Measurements from ENCODE around the gene FOXM1.

Gene FOXM1

DNA sequence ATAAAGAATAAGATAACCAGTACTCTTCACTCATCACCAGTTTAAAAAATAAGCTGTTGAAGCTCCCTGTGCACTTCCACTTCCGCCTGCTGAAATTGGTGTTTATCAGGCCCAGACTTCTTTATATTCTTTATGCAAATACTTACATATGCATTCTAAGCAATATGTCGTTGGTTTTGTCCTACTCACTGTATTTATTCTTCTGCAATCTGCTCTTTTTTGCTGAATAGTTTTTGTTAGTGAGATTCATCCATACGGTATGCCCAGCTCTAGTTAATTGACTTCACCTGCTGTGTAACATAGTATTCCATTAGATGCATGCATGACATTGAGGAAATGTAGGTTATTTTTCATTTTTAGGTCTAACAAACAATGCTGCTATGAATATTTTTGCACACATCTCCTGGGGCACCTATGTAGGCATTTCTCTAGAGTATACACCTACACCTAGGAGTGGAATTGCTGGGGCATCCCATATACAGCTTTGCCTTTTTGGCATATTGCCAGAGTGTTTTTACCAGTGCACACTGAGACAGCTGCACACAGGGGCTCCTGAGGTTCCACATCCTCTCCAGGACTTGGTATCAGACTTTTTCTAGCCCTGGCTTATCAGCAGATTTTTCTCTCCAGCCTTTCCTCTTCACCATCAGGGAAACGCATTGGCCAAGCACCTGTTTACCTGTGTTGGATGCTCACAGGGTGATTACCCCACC lies 41.1 kb downstream of the FOXM1 start:
- no peak for DNase-seq (ENCODE audit: low read depth)

GRCh38 chr12:2834581-2835491 lies 42.1 kb downstream of the FOXM1 start, which contains the start of gene NRIP2:
NRIP2 (minus strand) TSS chr12:2835035; CDS start chr12:2834983, 52 bp downstream.
- DNase-seq (ENCODE audit: low read depth), result no peak

DNA sequence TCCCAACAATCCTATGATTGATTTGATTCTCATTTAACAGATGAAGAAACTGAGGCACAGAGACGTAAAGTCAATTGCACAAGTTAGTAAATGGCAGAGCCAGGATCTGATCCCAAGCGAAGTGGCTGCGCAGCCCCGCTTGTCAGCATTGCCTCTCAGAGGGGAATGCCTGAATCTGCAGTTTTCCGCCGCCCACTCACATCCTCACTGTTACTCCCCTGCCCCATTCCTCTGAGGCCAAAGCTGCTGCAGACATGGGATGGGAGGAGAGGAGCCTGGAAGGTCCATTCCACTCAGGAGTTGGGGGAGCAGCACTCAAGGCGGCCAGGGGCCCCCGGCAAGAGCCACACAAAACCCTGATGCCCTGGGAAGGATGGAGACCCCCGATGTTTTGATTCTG lies 43.2 kb downstream of the FOXM1 start:
- no peak for DNase-seq (ENCODE audit: low read depth)

- no peak for DNase-seq (ENCODE audit: low read depth)
Measured at GRCh38 chr12:2833327-2833726, 43.6 kb downstream of the FOXM1 start.

DNA sequence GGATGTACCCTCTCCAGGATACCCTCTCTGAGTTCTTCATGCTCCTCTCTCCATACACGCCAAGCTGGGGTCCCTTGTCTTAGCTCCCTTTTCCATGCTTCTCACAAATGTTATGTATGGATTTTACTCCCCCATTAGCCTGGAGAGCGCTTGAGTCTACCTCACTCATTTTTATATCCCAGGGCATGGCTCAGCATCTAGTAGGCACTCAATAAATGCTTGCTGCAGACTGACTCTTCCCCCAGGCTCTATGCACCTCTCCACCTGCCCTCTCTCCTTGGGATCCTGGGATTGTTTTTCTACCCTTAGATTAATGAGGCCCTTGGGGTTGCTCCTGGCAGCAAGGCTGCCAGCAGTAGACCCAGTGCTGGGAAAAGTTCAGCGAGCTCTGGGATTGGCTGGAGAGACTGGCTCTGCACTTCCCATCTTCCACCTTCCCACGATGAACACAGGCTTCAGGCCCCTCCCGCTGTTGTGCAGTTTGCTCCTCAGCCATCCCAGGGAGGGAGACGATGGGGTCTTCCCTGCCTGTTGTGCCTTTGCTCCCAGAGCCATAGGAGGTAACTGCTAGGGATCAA lies 44.3 kb downstream of the FOXM1 start:
- DNase-seq (ENCODE audit: low read depth), result no peak

DNA sequence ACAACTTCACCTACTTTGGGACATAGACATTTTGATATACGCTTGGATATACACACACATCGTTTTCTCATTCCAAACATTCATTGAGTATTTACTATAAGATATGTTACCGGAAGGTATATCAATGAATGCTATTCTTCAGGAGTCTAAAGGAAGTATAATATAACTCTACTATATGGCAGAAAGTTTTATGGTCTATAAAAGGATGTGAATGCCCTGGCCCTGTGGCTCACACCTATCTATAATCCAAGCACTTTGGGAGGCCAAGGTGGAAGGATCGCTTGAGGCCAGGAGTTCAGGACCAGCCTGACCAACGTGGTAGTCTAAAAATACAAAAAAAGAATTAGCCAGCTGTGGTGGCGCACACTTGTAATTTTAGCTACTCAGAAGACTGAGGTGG lies 47.7 kb downstream of the FOXM1 start:
- no peak for DNase-seq (ENCODE audit: low read depth)

DNA sequence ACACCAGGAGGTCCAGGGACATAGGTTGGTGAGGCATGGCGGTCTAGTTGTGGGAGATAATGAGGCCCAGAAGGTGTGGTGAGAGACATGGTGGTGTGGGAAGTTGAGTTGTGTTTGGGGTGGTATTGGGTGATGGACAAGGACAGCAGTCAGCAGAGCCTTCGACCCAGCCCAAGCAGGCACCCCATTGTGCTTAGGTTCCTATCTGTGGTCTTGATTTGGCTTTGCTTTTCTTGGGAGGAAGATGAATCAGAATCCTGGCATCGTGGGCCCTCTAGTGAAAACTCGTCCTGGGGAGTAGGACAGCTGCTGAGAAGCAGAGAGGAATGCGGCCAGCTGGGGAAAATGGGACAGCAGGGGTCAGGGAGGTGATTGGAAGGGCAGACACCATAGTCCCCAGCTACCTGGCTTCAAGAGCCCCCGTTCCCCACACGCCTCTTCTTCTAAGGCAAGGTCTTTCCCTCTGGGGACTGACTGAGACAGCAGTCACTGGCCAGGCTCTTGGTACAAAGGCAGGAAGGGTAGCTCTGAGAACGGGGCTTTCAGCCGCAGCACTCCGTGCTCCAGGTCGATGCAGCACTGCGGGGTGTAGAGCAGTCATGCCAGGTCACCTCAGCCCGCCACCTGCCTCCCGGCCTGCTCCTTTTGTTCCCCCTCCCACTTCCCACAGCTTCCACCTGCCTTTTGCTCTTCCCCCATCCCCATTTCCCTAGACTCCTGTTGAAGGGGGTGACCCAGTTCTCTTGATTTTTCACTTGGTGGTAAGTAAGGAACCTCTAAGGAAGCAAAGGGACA lies 50.1 kb downstream of the FOXM1 start:
- DNase-seq (ENCODE audit: low read depth), result no peak

DNA sequence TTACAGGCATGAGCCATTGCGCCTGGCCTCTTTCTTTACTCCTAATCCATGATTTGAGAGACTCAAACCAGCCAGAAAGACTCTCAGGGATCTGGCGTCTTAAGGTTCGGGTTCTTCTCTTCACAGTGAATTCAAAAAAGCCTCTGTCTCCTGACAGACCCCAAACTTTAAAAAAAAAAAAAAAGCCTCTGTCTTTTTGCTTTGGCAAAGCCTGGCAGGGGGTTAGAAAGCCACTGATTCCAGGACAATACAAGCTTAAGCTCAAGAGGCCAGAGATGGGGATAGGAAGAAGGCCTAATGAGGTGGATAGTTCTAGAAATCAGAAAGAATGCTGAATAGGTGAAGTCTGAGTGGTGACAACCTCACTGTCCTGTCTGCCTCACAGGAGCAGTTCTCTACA lies 50.9 kb downstream of the FOXM1 start:
- no peak for DNase-seq (ENCODE audit: low read depth)

GRCh38 chr12:2825132-2825531 lies 51.8 kb downstream of the FOXM1 start:
- no peak for DNase-seq (ENCODE audit: low read depth)

- DNase-seq (ENCODE audit: low read depth), result no peak
Measured at GRCh38 chr12:2824541-2824940, 52.4 kb downstream of the FOXM1 start.

DNA sequence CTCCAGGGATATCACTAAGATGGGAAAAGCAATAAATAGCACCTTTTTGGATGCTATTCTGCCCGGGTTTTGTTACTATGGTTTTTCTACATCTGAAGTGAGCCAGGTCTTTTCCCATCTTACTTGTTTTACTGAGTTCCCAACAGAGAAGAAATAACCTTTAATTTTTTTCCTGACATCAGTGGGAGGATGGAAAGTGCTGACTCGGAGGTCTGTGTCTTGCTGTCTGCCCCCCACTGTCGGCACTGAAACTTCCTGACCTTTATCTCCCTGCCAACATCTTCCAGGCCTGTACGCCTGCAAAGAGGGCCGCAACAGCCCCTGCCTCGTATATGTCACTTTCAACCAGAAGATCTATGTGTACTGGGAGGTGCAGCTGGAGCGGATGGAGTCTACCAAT lies 53.5 kb downstream of the FOXM1 start:
- DNase-seq (ENCODE audit: low read depth), result no peak

DNA sequence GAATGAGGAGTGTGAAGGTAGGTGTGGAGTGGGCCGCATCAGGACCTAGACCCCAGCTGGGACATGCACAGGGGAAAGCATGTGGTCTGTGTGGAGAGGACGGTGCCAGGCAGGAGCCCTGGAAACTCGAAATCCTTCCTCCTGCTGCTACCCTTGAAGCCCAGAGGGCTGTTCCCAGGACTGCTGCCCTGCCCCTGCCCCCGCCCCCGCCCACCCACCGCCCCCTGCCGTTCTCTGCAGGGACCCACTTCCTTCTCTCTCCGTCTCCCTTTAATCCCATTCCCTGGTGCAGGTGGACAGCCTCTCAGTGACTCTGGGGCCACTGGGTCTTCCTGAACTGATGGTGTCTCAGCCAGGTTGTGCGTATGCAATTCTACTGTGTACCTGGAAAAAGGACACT lies 56.5 kb downstream of the FOXM1 start:
- no peak for DNase-seq (ENCODE audit: low read depth)

- DNase-seq (ENCODE audit: low read depth), result no peak
Measured at GRCh38 chr12:2819810-2820209, 57.2 kb downstream of the FOXM1 start.

GRCh38 chr12:2813214-2814185 lies 63.5 kb downstream of the FOXM1 start:
- DNase-seq (ENCODE audit: low read depth), result peak; percentile 41

- peak; percentile 99 for DNase-seq (ENCODE audit: low read depth)
Measured at GRCh38 chr12:2812290-2813213, 64.4 kb downstream of the FOXM1 start, which contains the start of gene ITFG2. ITFG2 (plus strand) TSS chr12:2812668; CDS start chr12:2812761, 93 bp downstream.

DNA sequence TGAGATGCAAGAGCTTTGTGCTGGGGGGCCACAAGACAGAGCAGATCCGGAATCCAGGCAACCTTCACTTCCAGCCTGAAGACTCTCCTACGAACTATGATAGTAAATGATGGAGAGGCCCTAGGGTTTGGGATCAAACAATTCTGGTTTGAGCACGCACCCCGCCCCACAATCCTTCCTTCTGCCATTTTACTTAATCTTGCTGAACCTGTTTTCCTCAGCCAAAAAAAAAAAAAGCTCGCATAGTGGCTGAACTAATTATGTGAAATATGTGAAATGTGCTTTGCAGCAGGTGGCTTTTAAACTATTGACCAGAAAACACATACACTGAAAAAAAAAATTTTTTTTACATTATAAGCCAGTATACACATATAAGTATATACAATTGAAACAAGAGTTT lies 65.2 kb downstream of the FOXM1 start:
- DNase-seq (ENCODE audit: low read depth), result no peak

All from HS-27A (cell line).